Sigmoid colon (tissue), 4 donors: ENCODE measurements around the gene PACRG.

ENCODE experiments used
- CTCF ChIP-seq, 4 experiments: fragments of 450-650 bp in 3 of 4; fragments of 200-600 bp in 1 of 4; IDR thresholded peaks; one replicate each; pipeline ENCODE4 v1.5.1; 2016 to 2019; ENCODE audit warnings: antibody characterized with exemption in 4 of 4, mild to moderate bottlenecking in 3 of 4, moderate library complexity in 2 of 4
- POLR2A ChIP-seq, 2 donors: fragments of 450-650 bp; IDR thresholded peaks; one replicate each; pipeline ENCODE4 v1.6.1; 2016; ENCODE audit warnings: antibody characterized with exemption in 2 of 2, mild to moderate bottlenecking in 2 of 2, moderate library complexity in 2 of 2
- POLR2AphosphoS5 ChIP-seq, 4 donors: sonication (generic); formaldehyde crosslinking; IDR thresholded peaks; one replicate each; pipeline ENCODE4 v1.6.1; 2017; ENCODE audit warnings: antibody characterized with exemption in 4 of 4

- no peak for TF ChIP-seq CTCF (IDR thresholded peaks at IDR 0.05)
- TF ChIP-seq POLR2A (IDR thresholded peaks at IDR 0.05): no peak
- TF ChIP-seq POLR2AphosphoS5 (IDR thresholded peaks at IDR 0.05): no peak
These were observed 454.9 kb downstream of the PACRG start for GRCh38 chr6:163182696-163183095.
